ENCODE measurements around the gene OMP.
"Not testable (repeated sequence)": the region's sequence is repeated elsewhere in the genome, so short reads cannot be mapped to it uniquely, and the experiment has no call there.

OMP gene

DNA sequence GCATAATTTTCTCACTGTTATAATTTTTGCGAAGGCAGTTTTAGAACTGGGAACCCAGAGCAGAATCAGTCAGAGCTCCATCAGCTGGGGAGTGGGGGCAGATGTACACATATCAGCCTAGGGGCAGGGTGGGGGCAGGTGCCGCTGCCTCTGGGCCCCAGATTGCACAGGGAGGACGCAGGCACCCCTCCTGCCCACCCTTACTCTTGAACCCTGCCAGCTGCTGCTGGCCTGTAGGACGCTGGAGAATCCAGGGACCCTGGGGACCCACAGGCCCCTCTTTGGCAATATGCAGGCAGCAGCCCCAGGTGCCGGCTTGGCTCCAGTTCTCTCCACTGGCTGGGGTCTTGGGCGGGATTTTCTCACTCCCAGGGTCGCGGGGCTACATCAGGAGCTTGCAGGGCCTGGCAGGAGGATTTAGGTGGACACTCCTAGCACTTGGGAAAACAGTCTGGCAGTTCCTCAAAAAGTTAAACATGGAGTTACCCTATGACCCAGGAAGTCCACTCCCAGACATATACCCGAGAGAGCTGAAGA lies 44.6 kb upstream of the OMP start:
- H2AFZ ChIP-seq (ENCODE audit: low read length) = no peak overlapping the region
- no peaks in the 10 kb centered on the region for H3K9me3 ChIP-seq (replicated peaks; ENCODE audit: insufficient read depth, low read length)
- no peak for DNase-seq
- no peaks in the 10 kb centered on the region for H3K36me3 ChIP-seq (replicated peaks; ENCODE audit: insufficient read depth, low read length)
- H3K4me2 ChIP-seq (ENCODE audit: low read depth, low read length) = no peak overlapping the region
- H3K4me1 ChIP-seq (ENCODE audit: low read length) = no peaks in the 10 kb centered on the region
- TF ChIP-seq EZH2phosphoT487 (IDR thresholded peaks at IDR 0.05; ENCODE audit: low read length) (no peak), EZH2 (optimal IDR thresholded peaks at IDR 0.05; ENCODE audit: low read depth, low read length) (no peak), CTCF (IDR thresholded peaks at IDR 0.05; ENCODE audit: low read length) (no peak)
- no peaks in the 10 kb centered on the region for H4K20me1 ChIP-seq (ENCODE audit: insufficient read depth, low read length)
- no peaks in the 10 kb centered on the region for H3K79me2 ChIP-seq (ENCODE audit: low read length)
- H3K27ac ChIP-seq (ENCODE audit: low read length) = no peak overlapping the region
- H3K9ac ChIP-seq (ENCODE audit: low read length) = no peak overlapping the region
- H3K9me2 ChIP-seq (replicated peaks; ENCODE audit: insufficient read depth, low read length) = no peaks in the 10 kb centered on the region
- H3K4me3 ChIP-seq (ENCODE audit: low read length) = no peak overlapping the region
- no peaks in the 10 kb centered on the region for H3K27me3 ChIP-seq (replicated peaks; ENCODE audit: insufficient read depth, low read length)
- no peaks in the 10 kb centered on the region for H3F3A ChIP-seq (ENCODE audit: insufficient read depth, low read length)

- no peak overlapping the region for H3K9ac ChIP-seq (ENCODE audit: low read length)
- H3K27me3 ChIP-seq (replicated peaks; ENCODE audit: insufficient read depth, low read length) = no peaks in the 10 kb centered on the region
- H3K4me1 ChIP-seq (ENCODE audit: low read length) = no peaks in the 10 kb centered on the region
- TF ChIP-seq EZH2phosphoT487 (IDR thresholded peaks at IDR 0.05; ENCODE audit: low read length) (no peak), CTCF (IDR thresholded peaks at IDR 0.05; ENCODE audit: low read length) (no peak), EZH2 (optimal IDR thresholded peaks at IDR 0.05; ENCODE audit: low read depth, low read length) (no peak)
- H3K27ac ChIP-seq (ENCODE audit: low read length) = no peak overlapping the region
- no peak for DNase-seq
- H3K4me2 ChIP-seq (ENCODE audit: low read depth, low read length) = no peak overlapping the region
- H3K79me2 ChIP-seq (ENCODE audit: low read length) = no peaks in the 10 kb centered on the region
- no peaks in the 10 kb centered on the region for H3K9me2 ChIP-seq (replicated peaks; ENCODE audit: insufficient read depth, low read length)
- no peak overlapping the region for H3K4me3 ChIP-seq (ENCODE audit: low read length)
- H2AFZ ChIP-seq (ENCODE audit: low read length) = no peak overlapping the region
- H3K9me3 ChIP-seq (replicated peaks; ENCODE audit: insufficient read depth, low read length) = no peaks in the 10 kb centered on the region
- H4K20me1 ChIP-seq (ENCODE audit: insufficient read depth, low read length) = no peaks in the 10 kb centered on the region
- no peaks in the 10 kb centered on the region for H3F3A ChIP-seq (ENCODE audit: insufficient read depth, low read length)
- no peaks in the 10 kb centered on the region for H3K36me3 ChIP-seq (replicated peaks; ENCODE audit: insufficient read depth, low read length)
These were observed 43.7 kb upstream of the OMP start for GRCh38 chr11:77058900-77059299.

GRCh38 chr11:77059806-77060205 lies 42.8 kb upstream of the OMP start:
- H3K9ac ChIP-seq (ENCODE audit: low read length) = no peak overlapping the region
- no peak overlapping the region for H3K4me3 ChIP-seq (ENCODE audit: low read length)
- H3K4me2 ChIP-seq (ENCODE audit: low read depth, low read length) = no peak overlapping the region
- H2AFZ ChIP-seq (ENCODE audit: low read length) = no peak overlapping the region
- TF ChIP-seq EZH2phosphoT487 (IDR thresholded peaks at IDR 0.05; ENCODE audit: low read length) (no peak), EZH2 (optimal IDR thresholded peaks at IDR 0.05; ENCODE audit: low read depth, low read length) (no peak)
- H3K4me1 ChIP-seq (ENCODE audit: low read length) = no peaks in the 10 kb centered on the region
- H3K27me3 ChIP-seq (replicated peaks; ENCODE audit: insufficient read depth, low read length) = no peaks in the 10 kb centered on the region
- no peaks in the 10 kb centered on the region for H3K79me2 ChIP-seq (ENCODE audit: low read length)
- no peak overlapping the region for H3K27ac ChIP-seq (ENCODE audit: low read length)
- no peaks in the 10 kb centered on the region for H4K20me1 ChIP-seq (ENCODE audit: insufficient read depth, low read length)
- DNase-seq = no peak
- H3F3A ChIP-seq (ENCODE audit: insufficient read depth, low read length) = no peaks in the 10 kb centered on the region
- no peaks in the 10 kb centered on the region for H3K9me2 ChIP-seq (replicated peaks; ENCODE audit: insufficient read depth, low read length)
- no peaks in the 10 kb centered on the region for H3K36me3 ChIP-seq (replicated peaks; ENCODE audit: insufficient read depth, low read length)
- H3K9me3 ChIP-seq (replicated peaks; ENCODE audit: insufficient read depth, low read length) = no peaks in the 10 kb centered on the region

GRCh38 chr11:77060234-77060633 lies 42.4 kb upstream of the OMP start:
- Histone ChIP-seq H3K9ac (ENCODE audit: low read length) (no peak overlapping the region), H2AFZ (ENCODE audit: low read length) (no peak overlapping the region), H3K36me3 (replicated peaks; ENCODE audit: insufficient read depth, low read length) (no peaks in the 10 kb centered on the region), H3K4me2 (ENCODE audit: low read depth, low read length) (no peak overlapping the region), H4K20me1 (ENCODE audit: insufficient read depth, low read length) (no peaks in the 10 kb centered on the region), H3K9me2 (replicated peaks; ENCODE audit: insufficient read depth, low read length) (no peaks in the 10 kb centered on the region), H3K27ac (ENCODE audit: low read length) (no peak overlapping the region), H3K4me3 (ENCODE audit: low read length) (no peak overlapping the region), H3K27me3 (replicated peaks; ENCODE audit: insufficient read depth, low read length) (no peaks in the 10 kb centered on the region), H3K79me2 (ENCODE audit: low read length) (no peaks in the 10 kb centered on the region), H3K9me3 (replicated peaks; ENCODE audit: insufficient read depth, low read length) (no peaks in the 10 kb centered on the region), H3K4me1 (ENCODE audit: low read length) (no peaks in the 10 kb centered on the region), H3F3A (ENCODE audit: insufficient read depth, low read length) (no peaks in the 10 kb centered on the region)
- TF ChIP-seq CTCF (IDR thresholded peaks at IDR 0.05; ENCODE audit: low read length) = no peak
- TF ChIP-seq EZH2phosphoT487 (IDR thresholded peaks at IDR 0.05; ENCODE audit: low read length) = no peak
- no peak for TF ChIP-seq EZH2 (optimal IDR thresholded peaks at IDR 0.05; ENCODE audit: low read depth, low read length)
- DNase-seq = no peak

GRCh38 chr11:77061258-77061657 lies 41.4 kb upstream of the OMP start:
- H3K36me3 ChIP-seq (replicated peaks; ENCODE audit: insufficient read depth, low read length); DNase-seq; H3K9ac ChIP-seq (ENCODE audit: low read length); H3K79me2 ChIP-seq (ENCODE audit: low read length); H3K9me2 ChIP-seq (replicated peaks; ENCODE audit: insufficient read depth, low read length); H3K4me2 ChIP-seq (ENCODE audit: low read depth, low read length); H3F3A ChIP-seq (ENCODE audit: insufficient read depth, low read length); H3K27ac ChIP-seq (ENCODE audit: low read length); H3K4me3 ChIP-seq (ENCODE audit: low read length); H4K20me1 ChIP-seq (ENCODE audit: insufficient read depth, low read length); H3K9me3 ChIP-seq (replicated peaks; ENCODE audit: insufficient read depth, low read length); H2AFZ ChIP-seq (ENCODE audit: low read length); H3K27me3 ChIP-seq (replicated peaks; ENCODE audit: insufficient read depth, low read length); H3K4me1 ChIP-seq (ENCODE audit: low read length): not testable (repeated sequence)

Measured in MM.1S (cell line).